ENCODE measurements around the gene ATG2B. TPM values are rescaled to one million over a fixed set of nuclear protein-coding genes. Genes with fewer than 3 reads are reported as not detected.

ATG2B gene
- total and polyA plus RNA-seq, 2 donors (not counting 1 experiment from before 2014, with no cell fraction given): 15.0 to 30.9 TPM

GRCh38 chr14:96272777-96273473 lies 90.2 kb downstream of the ATG2B start:
- no peak overlapping the region for H3K9ac ChIP-seq (ENCODE audit: insufficient read depth, low read length)
- H3K27ac ChIP-seq (ENCODE audit: insufficient read depth, low read length): no peak overlapping the region
- no peaks in the 10 kb centered on the region for H3K27me3 ChIP-seq (ENCODE audit: control insufficient read depth, insufficient read depth, low read length)
- no peaks in the 10 kb centered on the region for H3K36me3 ChIP-seq (ENCODE audit: control insufficient read depth, insufficient read depth, low read length)
- no peak overlapping the region for H3K4me2 ChIP-seq (ENCODE audit: extremely low read depth, insufficient read depth, low read length)
- H2AFZ ChIP-seq (ENCODE audit: low read length): no peak overlapping the region
- TF ChIP-seq EZH2 (IDR thresholded peaks at IDR 0.05; ENCODE audit: low read length, missing control alignments) (no peak), CTCF (conservative IDR thresholded peaks at IDR 0.05 in 1 of 2, IDR thresholded peaks at IDR 0.05 in 1 of 2; ENCODE audit: low read depth in 1 of 2, low read length in 2 of 2) (no peak)
- H3K4me3 ChIP-seq (replicated peaks in 1 of 4; ENCODE audit: control extremely low read depth in 1 of 4, insufficient read depth in 1 of 4, low read depth in 3 of 4, low read length in 4 of 4): no peak overlapping the region
- no peaks in the 10 kb centered on the region for H3K79me2 ChIP-seq (ENCODE audit: control insufficient read depth, insufficient read depth, low read length)
- no peaks in the 10 kb centered on the region for H4K20me1 ChIP-seq (ENCODE audit: control insufficient read depth, extremely low read depth, insufficient read depth, low read length)
- peaks cover 13% of the 10 kb centered on the region for H3K4me1 ChIP-seq (ENCODE audit: control insufficient read depth, extremely low read depth, insufficient read depth, low read length)
- peaks cover 3% of the 10 kb centered on the region for H3K9me3 ChIP-seq (ENCODE audit: control insufficient read depth, insufficient read depth, low read depth, low read length)
- peak in 1 of 2 donors; percentile 69 for DNase-seq (ENCODE audit: low read depth in 2 of 2)

- peaks cover 1% of the 10 kb centered on the region for H3K9me3 ChIP-seq (ENCODE audit: control insufficient read depth, insufficient read depth, low read depth, low read length)
- TF ChIP-seq CTCF (conservative IDR thresholded peaks at IDR 0.05 in 1 of 2, IDR thresholded peaks at IDR 0.05 in 1 of 2; ENCODE audit: low read depth in 1 of 2, low read length in 2 of 2) (no peak), EZH2 (IDR thresholded peaks at IDR 0.05; ENCODE audit: low read length, missing control alignments) (no peak)
- H3K4me1 ChIP-seq (ENCODE audit: control insufficient read depth, extremely low read depth, insufficient read depth, low read length): peaks cover 20% of the 10 kb centered on the region
- no peaks in the 10 kb centered on the region for H3K36me3 ChIP-seq (ENCODE audit: control insufficient read depth, insufficient read depth, low read length)
- H3K9ac ChIP-seq (ENCODE audit: insufficient read depth, low read length): no peak overlapping the region
- H3K27me3 ChIP-seq (ENCODE audit: control insufficient read depth, insufficient read depth, low read length): no peaks in the 10 kb centered on the region
- H3K79me2 ChIP-seq (ENCODE audit: control insufficient read depth, insufficient read depth, low read length): no peaks in the 10 kb centered on the region
- H2AFZ ChIP-seq (ENCODE audit: low read length): no peak overlapping the region
- no peaks in the 10 kb centered on the region for H4K20me1 ChIP-seq (ENCODE audit: control insufficient read depth, extremely low read depth, insufficient read depth, low read length)
- no peak overlapping the region for H3K4me2 ChIP-seq (ENCODE audit: extremely low read depth, insufficient read depth, low read length)
- no peak overlapping the region for H3K4me3 ChIP-seq (replicated peaks in 1 of 4; ENCODE audit: control extremely low read depth in 1 of 4, insufficient read depth in 1 of 4, low read depth in 3 of 4, low read length in 4 of 4)
- no peak overlapping the region for H3K27ac ChIP-seq (ENCODE audit: insufficient read depth, low read length)
- DNase-seq (ENCODE audit: low read depth in 2 of 2): no peak
Observed at GRCh38 chr14:96271421-96271762, 91.7 kb downstream of the ATG2B start.

- H4K20me1 ChIP-seq (ENCODE audit: control insufficient read depth, extremely low read depth, insufficient read depth, low read length): no peaks in the 10 kb centered on the region
- TF ChIP-seq CTCF (conservative IDR thresholded peaks at IDR 0.05 in 1 of 2, IDR thresholded peaks at IDR 0.05 in 1 of 2; ENCODE audit: low read depth in 1 of 2, low read length in 2 of 2) (no peak), EZH2 (IDR thresholded peaks at IDR 0.05; ENCODE audit: low read length, missing control alignments) (no peak)
- H3K27me3 ChIP-seq (ENCODE audit: control insufficient read depth, insufficient read depth, low read length): no peaks in the 10 kb centered on the region
- no peak overlapping the region for H3K27ac ChIP-seq (ENCODE audit: insufficient read depth, low read length)
- peak in 1 of 2 donors; percentile 65 for DNase-seq (ENCODE audit: low read depth in 2 of 2)
- H2AFZ ChIP-seq (ENCODE audit: low read length): no peak overlapping the region
- no peak overlapping the region for H3K4me2 ChIP-seq (ENCODE audit: extremely low read depth, insufficient read depth, low read length)
- peaks cover 2% of the 10 kb centered on the region for H3K36me3 ChIP-seq (ENCODE audit: control insufficient read depth, insufficient read depth, low read length)
- H3K9me3 ChIP-seq (ENCODE audit: control insufficient read depth, insufficient read depth, low read depth, low read length): peaks cover 1% of the 10 kb centered on the region
- no peak overlapping the region for H3K9ac ChIP-seq (ENCODE audit: insufficient read depth, low read length)
- H3K4me1 ChIP-seq (ENCODE audit: control insufficient read depth, extremely low read depth, insufficient read depth, low read length): peaks cover 20% of the 10 kb centered on the region
- H3K4me3 ChIP-seq (replicated peaks in 1 of 4; ENCODE audit: control extremely low read depth in 1 of 4, insufficient read depth in 1 of 4, low read depth in 3 of 4, low read length in 4 of 4): no peak overlapping the region
- H3K79me2 ChIP-seq (ENCODE audit: control insufficient read depth, insufficient read depth, low read length): no peaks in the 10 kb centered on the region
Observed at GRCh38 chr14:96270565-96271420, 92.3 kb downstream of the ATG2B start.
